HL-60 (cell line): Measurements from ENCODE around the gene FGF21.

Experiments used
- GABPA ChIP-seq: IDR thresholded peaks from 2 replicates; pipeline ENCODE4 v1.6.1; 2012; ENCODE audit warnings: low read depth
- POLR2AphosphoS5 ChIP-seq: IDR thresholded peaks from 2 replicates; pipeline ENCODE4 v1.6.1; 2012; ENCODE audit warnings: low read depth
- TF ChIP-seq, protein P1 (sequence below): IDR thresholded peaks from 2 replicates; pipeline ENCODE4 v1.6.1; 2012; ENCODE audit warnings: low read depth; ENCODE audit not compliant: insufficient replicate concordance
- TF ChIP-seq, protein P2 (sequence below): IDR thresholded peaks from one replicate; pipeline ENCODE4 v1.5.1; 2011; ENCODE audit warnings: low read length, control low read depth, inconsistent platforms; ENCODE audit not compliant: insufficient read depth

DNA sequence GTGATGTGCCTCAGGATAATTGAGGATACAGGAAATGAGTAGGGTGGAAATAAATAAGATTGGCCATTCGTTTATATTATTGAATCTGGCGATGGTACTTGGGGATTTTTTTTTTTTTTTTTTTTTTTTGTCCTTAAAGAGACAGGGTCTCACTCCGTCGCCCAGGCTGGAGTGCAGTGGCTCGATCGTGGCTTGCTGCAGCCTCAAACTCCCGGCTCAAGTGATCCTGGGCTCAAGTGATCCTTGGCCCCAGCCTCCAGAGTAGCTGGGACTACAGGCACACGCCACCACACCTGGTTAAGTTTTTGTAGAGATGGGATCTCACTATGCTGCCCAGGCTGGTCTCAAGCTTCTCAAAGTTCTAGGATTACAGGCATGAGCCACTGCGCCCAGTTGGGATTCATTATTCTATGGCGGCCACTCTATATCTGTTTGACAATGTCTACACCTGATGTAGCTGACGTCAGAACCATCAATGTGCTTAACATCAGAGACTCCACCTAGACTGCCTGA, 33.1 kb upstream of the FGF21 start:
- TF ChIP-seq, protein P1, sequence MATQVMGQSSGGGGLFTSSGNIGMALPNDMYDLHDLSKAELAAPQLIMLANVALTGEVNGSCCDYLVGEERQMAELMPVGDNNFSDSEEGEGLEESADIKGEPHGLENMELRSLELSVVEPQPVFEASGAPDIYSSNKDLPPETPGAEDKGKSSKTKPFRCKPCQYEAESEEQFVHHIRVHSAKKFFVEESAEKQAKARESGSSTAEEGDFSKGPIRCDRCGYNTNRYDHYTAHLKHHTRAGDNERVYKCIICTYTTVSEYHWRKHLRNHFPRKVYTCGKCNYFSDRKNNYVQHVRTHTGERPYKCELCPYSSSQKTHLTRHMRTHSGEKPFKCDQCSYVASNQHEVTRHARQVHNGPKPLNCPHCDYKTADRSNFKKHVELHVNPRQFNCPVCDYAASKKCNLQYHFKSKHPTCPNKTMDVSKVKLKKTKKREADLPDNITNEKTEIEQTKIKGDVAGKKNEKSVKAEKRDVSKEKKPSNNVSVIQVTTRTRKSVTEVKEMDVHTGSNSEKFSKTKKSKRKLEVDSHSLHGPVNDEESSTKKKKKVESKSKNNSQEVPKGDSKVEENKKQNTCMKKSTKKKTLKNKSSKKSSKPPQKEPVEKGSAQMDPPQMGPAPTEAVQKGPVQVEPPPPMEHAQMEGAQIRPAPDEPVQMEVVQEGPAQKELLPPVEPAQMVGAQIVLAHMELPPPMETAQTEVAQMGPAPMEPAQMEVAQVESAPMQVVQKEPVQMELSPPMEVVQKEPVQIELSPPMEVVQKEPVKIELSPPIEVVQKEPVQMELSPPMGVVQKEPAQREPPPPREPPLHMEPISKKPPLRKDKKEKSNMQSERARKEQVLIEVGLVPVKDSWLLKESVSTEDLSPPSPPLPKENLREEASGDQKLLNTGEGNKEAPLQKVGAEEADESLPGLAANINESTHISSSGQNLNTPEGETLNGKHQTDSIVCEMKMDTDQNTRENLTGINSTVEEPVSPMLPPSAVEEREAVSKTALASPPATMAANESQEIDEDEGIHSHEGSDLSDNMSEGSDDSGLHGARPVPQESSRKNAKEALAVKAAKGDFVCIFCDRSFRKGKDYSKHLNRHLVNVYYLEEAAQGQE, result no peak
- TF ChIP-seq, protein P2, sequence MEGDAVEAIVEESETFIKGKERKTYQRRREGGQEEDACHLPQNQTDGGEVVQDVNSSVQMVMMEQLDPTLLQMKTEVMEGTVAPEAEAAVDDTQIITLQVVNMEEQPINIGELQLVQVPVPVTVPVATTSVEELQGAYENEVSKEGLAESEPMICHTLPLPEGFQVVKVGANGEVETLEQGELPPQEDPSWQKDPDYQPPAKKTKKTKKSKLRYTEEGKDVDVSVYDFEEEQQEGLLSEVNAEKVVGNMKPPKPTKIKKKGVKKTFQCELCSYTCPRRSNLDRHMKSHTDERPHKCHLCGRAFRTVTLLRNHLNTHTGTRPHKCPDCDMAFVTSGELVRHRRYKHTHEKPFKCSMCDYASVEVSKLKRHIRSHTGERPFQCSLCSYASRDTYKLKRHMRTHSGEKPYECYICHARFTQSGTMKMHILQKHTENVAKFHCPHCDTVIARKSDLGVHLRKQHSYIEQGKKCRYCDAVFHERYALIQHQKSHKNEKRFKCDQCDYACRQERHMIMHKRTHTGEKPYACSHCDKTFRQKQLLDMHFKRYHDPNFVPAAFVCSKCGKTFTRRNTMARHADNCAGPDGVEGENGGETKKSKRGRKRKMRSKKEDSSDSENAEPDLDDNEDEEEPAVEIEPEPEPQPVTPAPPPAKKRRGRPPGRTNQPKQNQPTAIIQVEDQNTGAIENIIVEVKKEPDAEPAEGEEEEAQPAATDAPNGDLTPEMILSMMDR, result no peak
- TF ChIP-seq POLR2AphosphoS5 (no peak), GABPA (no peak)
